SK-N-SH (cell line): ENCODE measurements around the gene PERCC1. TPM values are rescaled to one million over a fixed set of nuclear protein-coding genes. Genes with fewer than 3 reads are reported as not detected.

Experiments used
- CTCF ChIA-PET: fragments of 300-600, 350-600 bp; formaldehyde crosslinking; extraction: SDS; loops from one replicate; lab custom pipeline; 2021; lab: Yijun Ruan, JAX
- POLR2A ChIA-PET: fragments of 350-600 bp; sonication (Branson Sonifier 250); formaldehyde crosslinking; extraction: SDS; loops from one replicate; lab custom pipeline; 2020; ENCODE audit warnings: antibody characterized with exemption, inconsistent platforms; lab: Yijun Ruan, JAX
- DNase-seq: peaks from one replicate; pipeline ENCODE4 v3.0.0; 2012
- H2AFZ ChIP-seq: fragments of 200-600 bp; sonication (generic); 2 replicates; pipeline ENCODE4 v1.8.1; 2016; ENCODE audit warnings: antibody characterized with exemption, mild to moderate bottlenecking, low read depth
- H3F3A ChIP-seq: fragments of 200-600 bp; sonication (generic); replicated peaks from 2 replicates; pipeline ENCODE3; 2016; ENCODE audit warnings: antibody characterized with exemption, mild to moderate bottlenecking; ENCODE audit not compliant: insufficient read depth
- H3K27ac ChIP-seq, 2 experiments: fragments of 200-500 bp in 1 of 2; fragments of 200-600 bp in 1 of 2; sonication (Bioruptor generic) in 1 of 2; sonication (generic), shearing (Covaris generic) in 1 of 2; 2 replicates each; pipeline versions ENCODE4 v1.5.1 to v1.6.1; 2014 to 2016; ENCODE audit warnings: low read depth in 2 of 2, inconsistent platforms in 1 of 2, low read length in 1 of 2, mild to moderate bottlenecking in 1 of 2, mixed read lengths in 1 of 2
- H3K27me3 ChIP-seq: fragments of 200-600 bp; sonication (generic), shearing (Covaris generic); 2 replicates; pipeline ENCODE4 v1.6.1; 2016; ENCODE audit warnings: mixed run types; ENCODE audit not compliant: insufficient read depth
- H3K36me3 ChIP-seq, 2 experiments: fragments of 200-500 bp in 1 of 2; fragments of 200-600 bp in 1 of 2; sonication (Bioruptor generic) in 1 of 2; sonication (generic) in 1 of 2; replicated peaks in 1 of 2; 2 replicates each; pipeline versions ENCODE3 to v1.5.1; 2014 to 2016; ENCODE audit warnings: low read length in 1 of 2, mild to moderate bottlenecking in 1 of 2; ENCODE audit not compliant: insufficient read depth in 2 of 2, control insufficient read depth in 1 of 2
- H3K4me1 ChIP-seq, 2 experiments: fragments of 200-500 bp in 1 of 2; fragments of 200-600 bp in 1 of 2; sonication (Bioruptor generic) in 1 of 2; sonication (generic), shearing (Covaris generic) in 1 of 2; 2 replicates each; pipeline versions ENCODE4 v1.5.1 to v1.6.1; 2014 to 2016; ENCODE audit warnings: low read depth in 1 of 2, low read length in 1 of 2, mixed run types in 1 of 2; ENCODE audit not compliant: insufficient read depth in 2 of 2, control insufficient read depth in 1 of 2
- H3K4me2 ChIP-seq: fragments of 200-600 bp; sonication (generic), shearing (Covaris generic); 2 replicates; pipeline ENCODE4 v1.6.1; 2017; ENCODE audit warnings: mixed run types
- H3K4me3 ChIP-seq, 2 experiments: fragments of 200-500 bp in 1 of 2; fragments of 200-600 bp in 1 of 2; sonication (Bioruptor generic) in 1 of 2; sonication (generic), shearing (Covaris generic) in 1 of 2; 2 replicates each; pipeline versions ENCODE4 v1.5.1 to v1.8.1; 2014 to 2016; ENCODE audit warnings: low read depth in 2 of 2, inconsistent platforms in 1 of 2, low read length in 1 of 2, mild to moderate bottlenecking in 1 of 2, mixed read lengths in 1 of 2, moderate library complexity in 1 of 2
- H3K79me2 ChIP-seq: fragments of 200-600 bp; sonication (generic); 2 replicates; pipeline ENCODE4 v1.8.1; 2017; ENCODE audit warnings: mild to moderate bottlenecking; ENCODE audit not compliant: insufficient read depth
- H3K9ac ChIP-seq: fragments of 200-600 bp; sonication (generic); 2 replicates; pipeline ENCODE4 v1.6.1; 2017; ENCODE audit warnings: mixed run types
- H3K9me2 ChIP-seq: fragments of 200-600 bp; sonication (generic); 2 replicates; pipeline ENCODE4 v1.6.1; 2017; ENCODE audit warnings: mixed run types
- H3K9me3 ChIP-seq: fragments of 200-600 bp; sonication (generic); 2 replicates; pipeline ENCODE4 v1.6.1; 2017; ENCODE audit warnings: mixed run types, mild to moderate bottlenecking, moderate library complexity
- H4K20me1 ChIP-seq: fragments of 200-600 bp; sonication (generic); 2 replicates; pipeline ENCODE4 v1.6.1; 2017; ENCODE audit warnings: mild to moderate bottlenecking, mixed run types; ENCODE audit not compliant: insufficient read depth
- FOSL2 ChIP-seq: IDR thresholded peaks from 2 replicates; pipeline ENCODE4 v1.4.0; 2012; ENCODE audit warnings: low read depth, mild to moderate bottlenecking, moderate library complexity, borderline replicate concordance
- JUND ChIP-seq: IDR thresholded peaks from 2 replicates; pipeline ENCODE4 v1.4.0; 2012
- MEF2A ChIP-seq: IDR thresholded peaks from 2 replicates; pipeline ENCODE4 v1.4.0; 2012; ENCODE audit warnings: low read depth, borderline replicate concordance
- REST ChIP-seq: IDR thresholded peaks from 2 replicates; pipeline ENCODE4 v1.6.1; 2012; ENCODE audit warnings: mild to moderate bottlenecking, low read depth, low read length, moderate library complexity
- TCF12 ChIP-seq: IDR thresholded peaks from 2 replicates; pipeline ENCODE4 v1.4.0; 2012
- USF1 ChIP-seq: IDR thresholded peaks from 2 replicates; pipeline ENCODE4 v1.4.0; 2012; ENCODE audit warnings: low read depth, borderline replicate concordance
- ZBTB33 ChIP-seq: IDR thresholded peaks from 2 replicates; pipeline ENCODE4 v1.4.0; 2012; ENCODE audit warnings: low read depth, borderline replicate concordance
- WGBS: methylation state at CpG from one replicate; pipeline ENCODE4 v1.1.6; 2017; ENCODE audit warnings: low lambda C conversion rate; 5-methylcytosine and 5-hydroxymethylcytosine counted together
- polyA plus RNA-seq, 3 experiments: library from polyadenylated mRNA; depleted of rRNA; stranded (reverse); fragments of >200 nt; gene quantifications; 2 replicates each; pipeline ENCODE4 v1.2.3, GENCODE V29; 2012

Gene PERCC1
- polyA plus RNA-seq, 1 of the 3 experiments (the other 2 are of a cell fraction): not detected

- TF ChIP-seq REST (no peak), JUND (no peak), USF1 (no peak), MEF2A (no peak), FOSL2 (no peak)
These were observed 29.1 kb upstream of the PERCC1 start (continued) for GRCh38 chr16:1401758-1402154.

DNA sequence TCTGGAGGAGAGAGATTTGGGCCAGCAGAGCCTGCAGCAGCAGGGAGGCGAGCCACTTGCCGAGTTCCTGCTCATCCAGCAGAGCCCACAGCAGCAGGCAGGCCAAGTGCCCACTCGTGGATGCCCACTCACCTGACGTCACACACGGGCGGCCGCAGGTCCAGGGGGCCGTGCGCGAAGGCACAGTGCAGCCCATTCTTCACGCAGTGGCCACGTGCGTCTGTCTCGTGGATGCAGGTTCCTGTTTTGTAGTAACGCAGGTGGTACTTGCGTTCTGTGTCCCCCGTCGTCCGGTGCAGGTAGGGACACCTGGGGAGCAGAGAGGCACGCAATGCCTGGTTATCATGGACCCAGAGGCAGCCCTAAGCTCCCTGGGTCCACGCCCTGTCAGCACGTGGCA is 27.8 kb upstream of the PERCC1 start:
- H3K27ac ChIP-seq: no peak overlapping the region
- H3K9ac ChIP-seq: no peak overlapping the region
- no peaks in the 10 kb centered on the region for H3K9me3 ChIP-seq
- DNase-seq: no peak
- no peaks in the 10 kb centered on the region for H3F3A ChIP-seq
- ChIA-PET CTCF (interaction anchor here (1.9 kb wide), 1 partner anchor 39 kb away, joined by 7 read pairs; no protein-coding TSS in a partner anchor), POLR2A (no interaction called here)
- H3K27me3 ChIP-seq: no peaks in the 10 kb centered on the region
- H3K4me3 ChIP-seq: no peak overlapping the region
- WGBS: 93% methylated on average over 10 of the region's 22 CpGs
- peaks cover 9% of the 10 kb centered on the region; the same call in 1 of the 2 replicates for H4K20me1 ChIP-seq
- no peak overlapping the region for H3K4me2 ChIP-seq
- no peak overlapping the region for H2AFZ ChIP-seq
- TF ChIP-seq TCF12 (no peak), ZBTB33 (no peak)
- peaks cover 0 to 10% of the 10 kb centered on the region in 2 experiments for H3K36me3 ChIP-seq
- H3K9me2 ChIP-seq: no peaks in the 10 kb centered on the region
- peaks cover 13% of the 10 kb centered on the region; the same call in 1 of the 2 replicates for H3K79me2 ChIP-seq
- H3K4me1 ChIP-seq: peaks cover 0 to 3% of the 10 kb centered on the region in 2 experiments; a peak in 1 of 4 replicates

DNA sequence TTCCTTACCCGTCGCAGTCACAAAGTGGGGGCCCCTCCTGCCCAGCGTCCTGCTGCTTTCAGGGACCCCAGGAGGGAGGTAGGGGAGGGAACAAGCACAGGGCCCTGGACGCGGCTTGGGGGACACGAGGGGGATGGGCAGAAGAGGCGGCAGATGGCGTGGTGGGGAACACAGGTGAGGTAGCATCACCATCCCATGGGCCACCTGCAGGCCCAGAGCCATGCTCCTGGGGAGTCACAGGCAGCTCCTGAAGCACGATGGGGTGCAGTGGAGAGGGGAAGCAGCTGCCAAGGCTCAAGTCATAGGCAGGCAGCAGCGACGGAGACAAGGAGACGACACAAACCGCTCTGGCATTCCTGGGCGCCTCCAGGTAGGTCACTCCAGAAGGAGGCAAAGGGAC is 27.1 kb upstream of the PERCC1 start:
- POLR2A ChIA-PET: no interaction called here
- no peaks in the 10 kb centered on the region for H3K9me3 ChIP-seq
- no peak overlapping the region for H3K4me2 ChIP-seq
- no peak for TF ChIP-seq USF1
- TF ChIP-seq, all 33 proteins: peak for 0
- CTCF ChIA-PET: interaction anchor here (1.9 kb wide), 1 partner anchor 40 kb away, joined by 7 read pairs; no protein-coding TSS in a partner anchor
- H2AFZ ChIP-seq: no peak overlapping the region
- no peaks in the 10 kb centered on the region for H3K9me2 ChIP-seq
- peaks cover 18% of the 10 kb centered on the region; the same call in 1 of the 2 replicates for H3K79me2 ChIP-seq
- H4K20me1 ChIP-seq: peaks cover 9% of the 10 kb centered on the region; the same call in 1 of the 2 replicates
- WGBS: 90% methylated on average over 14 of the region's 14 CpGs
- H3K27ac ChIP-seq: no peak overlapping the region
- no peaks in the 10 kb centered on the region for H3K27me3 ChIP-seq
- H3K9ac ChIP-seq: no peak overlapping the region
- peaks cover 0 to 6% of the 10 kb centered on the region in 2 experiments; a peak in 1 of 4 replicates for H3K4me1 ChIP-seq
- H3K4me3 ChIP-seq: no peak overlapping the region
- H3F3A ChIP-seq: no peaks in the 10 kb centered on the region
- no peak for DNase-seq
- H3K36me3 ChIP-seq: peaks cover 0 to 10% of the 10 kb centered on the region in 2 experiments
